DND-41 (cell line): ENCODE results near the gene PTPRE.

ENCODE experiments used
- ATAC-seq: fragments of 200-7000 bp; cut with Tn5 transposase; 3 replicates; pipeline ENCODE4 v1.9.1; 2021; ENCODE audit warnings: low read depth; ENCODE audit not compliant: insufficient read depth
- DNase-seq: peaks from one replicate; pipeline ENCODE4 v3.0.0-alpha.2; 2020
- H2AFZ ChIP-seq: 2 replicates; pipeline ENCODE4 v1.6.0; 2012; ENCODE audit warnings: low read depth, low read length
- H3K27ac ChIP-seq: 2 replicates; pipeline ENCODE4 v1.5.1; 2012; ENCODE audit warnings: low read length, inconsistent platforms
- H3K27me3 ChIP-seq: fragments of 200-600 bp; sonication (generic); 2 replicates; pipeline ENCODE4 v1.6.0; 2012; ENCODE audit warnings: low read length, mild to moderate bottlenecking, inconsistent platforms; ENCODE audit not compliant: insufficient read depth, poor library complexity
- H3K36me3 ChIP-seq: 2 replicates; pipeline ENCODE4 v1.5.1; 2012; ENCODE audit warnings: low read length, inconsistent platforms; ENCODE audit not compliant: insufficient read depth
- H3K4me1 ChIP-seq: 2 replicates; pipeline ENCODE4 v1.5.1; 2012; ENCODE audit warnings: mild to moderate bottlenecking, low read length; ENCODE audit not compliant: insufficient read depth
- H3K4me2 ChIP-seq: 2 replicates; pipeline ENCODE4 v1.6.0; 2012; ENCODE audit warnings: mild to moderate bottlenecking, moderate library complexity, low read length, inconsistent platforms; ENCODE audit not compliant: insufficient read depth
- H3K4me3 ChIP-seq, 2 experiments: fragments of 200-600 bp in 1 of 2; shearing (Covaris generic) in 1 of 2; 2 replicates each; pipeline ENCODE4 v1.5.1; 2012 to 2016; ENCODE audit warnings: inconsistent platforms in 2 of 2, low read length in 2 of 2, mild to moderate bottlenecking in 2 of 2, low read depth in 1 of 2, moderate library complexity in 1 of 2
- H3K79me2 ChIP-seq: 2 replicates; pipeline ENCODE4 v1.6.0; 2012; ENCODE audit warnings: low read length, inconsistent platforms; ENCODE audit not compliant: insufficient read depth
- H3K9ac ChIP-seq: 2 replicates; pipeline ENCODE4 v1.6.0; 2012; ENCODE audit warnings: low read depth, mild to moderate bottlenecking, inconsistent platforms, low read length, moderate library complexity
- H3K9me3 ChIP-seq: 2 replicates; pipeline ENCODE4 v1.5.1; 2012; ENCODE audit warnings: low read length, moderate library complexity, mild to moderate bottlenecking, inconsistent platforms; ENCODE audit not compliant: insufficient read depth, severe bottlenecking
- H4K20me1 ChIP-seq: 2 replicates; pipeline ENCODE4 v1.6.0; 2012; ENCODE audit warnings: low read length; ENCODE audit not compliant: insufficient read depth
- CTCF ChIP-seq: IDR thresholded peaks from 2 replicates; pipeline ENCODE4 v1.5.1; 2012; ENCODE audit warnings: borderline replicate concordance, low read length, moderate library complexity, mild to moderate bottlenecking; ENCODE audit not compliant: poor library complexity, severe bottlenecking; ENCODE audit errors: extremely low read depth
- EZH2 ChIP-seq: IDR thresholded peaks from 3 replicates; pipeline ENCODE4 v1.6.1; 2012; ENCODE audit warnings: borderline replicate concordance, low read depth, mild to moderate bottlenecking, moderate library complexity, low read length, inconsistent platforms; ENCODE audit not compliant: severe bottlenecking

PTPRE gene

GRCh38 chr10:127971101-127971946, 64.4 kb downstream of the PTPRE start:
- H3K9ac ChIP-seq, result no peak overlapping the region
- H3K4me2 ChIP-seq, result no peak overlapping the region
- H2AFZ ChIP-seq, result no peak overlapping the region
- TF ChIP-seq CTCF (no peak), EZH2 (no peak)
- H3K4me1 ChIP-seq, result no peaks in the 10 kb centered on the region
- H4K20me1 ChIP-seq, result no peaks in the 10 kb centered on the region
- H3K79me2 ChIP-seq, result no peaks in the 10 kb centered on the region
- no peak overlapping the region for H3K4me3 ChIP-seq
- H3K27me3 ChIP-seq, result peaks cover 21% of the 10 kb centered on the region
- H3K9me3 ChIP-seq, result no peaks in the 10 kb centered on the region
- DNase-seq, result no peak
- no peak overlapping the region for H3K27ac ChIP-seq
- H3K36me3 ChIP-seq, result no peaks in the 10 kb centered on the region
- no peak for ATAC-seq

GRCh38 chr10:127971963-127972615, 65.2 kb downstream of the PTPRE start:
- ATAC-seq (no peak), DNase-seq (no peak)
- H3K4me3 ChIP-seq, result no peak overlapping the region
- no peaks in the 10 kb centered on the region for H3K79me2 ChIP-seq
- no peaks in the 10 kb centered on the region for H3K9me3 ChIP-seq
- no peak overlapping the region for H3K27ac ChIP-seq
- no peak overlapping the region for H2AFZ ChIP-seq
- H3K9ac ChIP-seq, result no peak overlapping the region
- no peaks in the 10 kb centered on the region for H4K20me1 ChIP-seq
- no peaks in the 10 kb centered on the region for H3K36me3 ChIP-seq
- TF ChIP-seq EZH2 (no peak), CTCF (no peak)
- peaks cover 24% of the 10 kb centered on the region for H3K27me3 ChIP-seq
- H3K4me2 ChIP-seq, result no peak overlapping the region
- no peaks in the 10 kb centered on the region for H3K4me1 ChIP-seq

- H3K4me3 ChIP-seq, result no peak overlapping the region
- H3K27me3 ChIP-seq, result peaks cover 24% of the 10 kb centered on the region
- H3K4me2 ChIP-seq, result no peak overlapping the region
- no peak overlapping the region for H3K9ac ChIP-seq
- DNase-seq, result no peak
- TF ChIP-seq EZH2 (no peak), CTCF (no peak)
- ATAC-seq, result no peak
- no peaks in the 10 kb centered on the region for H3K4me1 ChIP-seq
- no peaks in the 10 kb centered on the region for H4K20me1 ChIP-seq
- no peak overlapping the region for H2AFZ ChIP-seq
- H3K9me3 ChIP-seq, result no peaks in the 10 kb centered on the region
- H3K27ac ChIP-seq, result no peak overlapping the region
- H3K79me2 ChIP-seq, result no peaks in the 10 kb centered on the region
- H3K36me3 ChIP-seq, result no peaks in the 10 kb centered on the region
Measured at GRCh38 chr10:127972751-127973357, 66.0 kb downstream of the PTPRE start.
